Type B pancreatic cell (in vitro differentiated cells): Measurements from ENCODE around the gene SLC25A28. TPM values are rescaled to one million over a fixed set of nuclear protein-coding genes. Genes with fewer than 3 reads are reported as not detected.

Experiments
- DNase-seq: peaks from one replicate; pipeline ENCODE4 v3.0.0; 2021; ENCODE audit warnings: mixed read lengths; ENCODE audit not compliant: unreplicated experiment; ENCODE audit errors: extremely low spot score
- H3K27ac Mint-ChIP-seq: 2 replicates; pipeline ENCODE4 v1.8.0; 2021; ENCODE audit warnings: mild to moderate bottlenecking, mixed read lengths
- H3K27me3 Mint-ChIP-seq: 2 replicates; pipeline ENCODE4 v1.8.0; 2021; ENCODE audit warnings: mixed read lengths
- H3K36me3 Mint-ChIP-seq: 2 replicates; pipeline ENCODE4 v1.8.0; 2021; ENCODE audit warnings: mixed read lengths
- H3K4me1 Mint-ChIP-seq: one replicate; pipeline ENCODE4 v1.8.0; 2021; ENCODE audit warnings: mixed read lengths; ENCODE audit not compliant: unreplicated experiment
- H3K4me3 Mint-ChIP-seq: 2 replicates; pipeline ENCODE4 v1.8.0; 2021; ENCODE audit warnings: mild to moderate bottlenecking, mixed read lengths
- H3K9me3 Mint-ChIP-seq: 2 replicates; pipeline ENCODE4 v1.8.0; 2021; ENCODE audit warnings: mixed read lengths
- CTCF ChIP-seq: fragments of 200-600 bp; sonication (generic); conservative IDR thresholded peaks from 2 replicates; pipeline ENCODE4 v1.5.0; 2021; ENCODE audit warnings: antibody characterized with exemption, mild to moderate bottlenecking
- total RNA-seq: library from RNA; stranded (reverse); gene quantifications from 2 replicates; pipeline ENCODE4 v1.2.1, GENCODE V29; 2021; ENCODE audit warnings: low replicate concordance

SLC25A28 gene
- total RNA-seq, 1 donor from 2014 or later = 33.9 TPM

- Mint-ChIP-seq H3K4me3 (no peak overlapping the region), H3K4me1 (no peaks in the 10 kb centered on the region), H3K36me3 (no peaks in the 10 kb centered on the region), H3K27ac (no peak overlapping the region), H3K27me3 (peaks cover 20% of the 10 kb centered on the region), H3K9me3 (no peaks in the 10 kb centered on the region)
- DNase-seq = no peak
- TF ChIP-seq CTCF = no peak
These were observed 32.7 kb upstream of the SLC25A28 start for GRCh38 chr10:99652800-99653390.

- Mint-ChIP-seq H3K27ac (no peak overlapping the region), H3K4me1 (no peaks in the 10 kb centered on the region), H3K27me3 (peaks cover 11% of the 10 kb centered on the region), H3K36me3 (no peaks in the 10 kb centered on the region), H3K4me3 (no peak overlapping the region), H3K9me3 (peaks cover 6% of the 10 kb centered on the region)
- DNase-seq = no peak
- TF ChIP-seq CTCF = no peak
These were observed 28.5 kb upstream of the SLC25A28 start for GRCh38 chr10:99648717-99649116.

- DNase-seq = no peak
- peaks cover 11% of the 10 kb centered on the region for H3K27me3 Mint-ChIP-seq
- peaks cover 6% of the 10 kb centered on the region for H3K9me3 Mint-ChIP-seq
- TF ChIP-seq CTCF = no peak
- no peak overlapping the region for H3K4me3 Mint-ChIP-seq
- no peak overlapping the region for H3K27ac Mint-ChIP-seq
- no peaks in the 10 kb centered on the region for H3K36me3 Mint-ChIP-seq
- H3K4me1 Mint-ChIP-seq = no peaks in the 10 kb centered on the region
These were observed 27.4 kb upstream of the SLC25A28 start for GRCh38 chr10:99647601-99648151.

- DNase-seq = no peak
- Mint-ChIP-seq H3K27ac (no peak overlapping the region), H3K4me3 (no peak overlapping the region), H3K36me3 (no peaks in the 10 kb centered on the region), H3K9me3 (no peaks in the 10 kb centered on the region), H3K4me1 (no peaks in the 10 kb centered on the region), H3K27me3 (peaks cover 38% of the 10 kb centered on the region)
- TF ChIP-seq CTCF = no peak
These were observed 13.6 kb upstream of the SLC25A28 start for GRCh38 chr10:99633832-99634231.

GRCh38 chr10:99631496-99631895 is 11.3 kb upstream of the SLC25A28 start:
- no peak overlapping the region for H3K4me3 Mint-ChIP-seq
- no peak overlapping the region for H3K27ac Mint-ChIP-seq
- H3K4me1 Mint-ChIP-seq = no peaks in the 10 kb centered on the region
- no peaks in the 10 kb centered on the region for H3K9me3 Mint-ChIP-seq
- no peaks in the 10 kb centered on the region for H3K36me3 Mint-ChIP-seq
- DNase-seq = no peak
- peaks cover 17% of the 10 kb centered on the region for H3K27me3 Mint-ChIP-seq
- no peak for TF ChIP-seq CTCF

- H3K36me3 Mint-ChIP-seq = no peaks in the 10 kb centered on the region
- no peak for DNase-seq
- no peaks in the 10 kb centered on the region for H3K4me1 Mint-ChIP-seq
- H3K27ac Mint-ChIP-seq = no peak overlapping the region
- H3K9me3 Mint-ChIP-seq = no peaks in the 10 kb centered on the region
- TF ChIP-seq CTCF = no peak
- no peak overlapping the region for H3K4me3 Mint-ChIP-seq
- peaks cover 17% of the 10 kb centered on the region for H3K27me3 Mint-ChIP-seq
These were observed 10.8 kb upstream of the SLC25A28 start for GRCh38 chr10:99630991-99631390.
